Activated CD4-positive, alpha-beta T cell treated with anti-CD3 and anti-CD28 coated beads, Interleukin-2, amount 50 U/mL, for 4 hours (primary cell): ENCODE results near the gene NME5.
"Not testable (repeated sequence)": the region's sequence is repeated elsewhere in the genome, so short reads cannot be mapped to it uniquely, and the experiment has no call there.

Experiments used
- DNase-seq, 2 experiments: peaks; one replicate each; pipeline ENCODE4 v3.0.0-alpha.2; 2020

The NME5 gene

DNA sequence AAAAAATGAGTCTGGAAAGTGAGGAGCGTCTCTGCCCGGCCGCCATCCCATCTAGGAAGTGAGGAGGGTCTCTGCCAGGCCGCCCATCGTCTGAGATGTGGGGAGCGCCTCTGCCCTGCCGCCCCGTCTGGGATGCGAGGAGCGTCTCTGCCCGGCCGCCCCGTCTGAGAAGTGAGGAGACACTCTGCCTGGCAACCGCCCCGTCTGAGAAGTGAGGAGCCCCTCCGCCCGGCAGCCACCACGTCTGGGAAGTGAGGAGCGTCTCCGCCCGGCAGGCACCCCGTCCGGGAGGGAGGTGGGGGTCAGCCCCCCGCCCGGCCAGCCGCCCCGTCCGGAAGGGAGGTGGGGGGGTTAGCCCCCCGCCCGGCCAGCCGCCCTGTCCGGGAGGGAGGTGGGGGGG lies 69.2 kb downstream of the NME5 start:
- DNase-seq, result not testable (repeated sequence)

DNA sequence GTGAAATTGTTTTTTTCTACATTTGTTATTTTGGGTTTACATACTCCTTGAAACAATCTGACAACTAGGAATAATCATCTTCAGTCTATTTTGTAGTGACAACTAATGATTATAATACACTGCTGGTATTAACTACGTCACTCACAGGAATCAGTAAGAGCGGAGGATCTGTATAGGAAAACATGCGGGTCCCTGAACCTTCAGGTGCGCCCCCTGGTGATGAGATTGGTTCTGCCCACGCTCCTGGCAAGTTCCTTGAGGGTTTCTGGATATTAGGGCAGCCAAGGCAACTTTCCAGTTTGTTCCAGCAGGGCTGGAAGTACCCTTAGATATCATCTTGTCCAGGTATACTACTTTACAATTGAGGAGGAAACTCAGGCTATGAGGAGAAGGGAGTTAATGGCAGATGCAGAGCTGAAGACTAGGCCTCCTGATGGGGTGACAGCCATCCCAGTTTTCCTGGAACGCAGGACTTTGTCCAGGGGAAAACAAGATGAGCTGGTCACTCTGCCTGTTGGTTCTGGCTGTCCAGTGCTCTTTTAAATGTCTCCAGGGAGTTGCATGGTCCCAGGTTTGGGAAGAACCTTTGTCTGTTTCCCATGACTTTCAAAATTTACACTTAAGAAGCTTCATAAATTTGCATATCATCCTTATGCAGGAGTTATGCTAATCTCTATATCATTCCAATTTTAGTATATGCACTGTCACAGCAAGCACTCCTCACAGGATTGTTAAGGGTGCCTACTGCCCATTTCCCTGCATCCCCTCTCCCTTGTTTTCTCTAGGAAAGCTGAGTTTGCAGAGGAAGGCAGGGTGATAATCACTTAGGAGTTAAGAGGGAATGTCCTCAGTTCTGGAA lies 70.3 kb downstream of the NME5 start:
- peak; percentile 71 to 77 for DNase-seq

DNA sequence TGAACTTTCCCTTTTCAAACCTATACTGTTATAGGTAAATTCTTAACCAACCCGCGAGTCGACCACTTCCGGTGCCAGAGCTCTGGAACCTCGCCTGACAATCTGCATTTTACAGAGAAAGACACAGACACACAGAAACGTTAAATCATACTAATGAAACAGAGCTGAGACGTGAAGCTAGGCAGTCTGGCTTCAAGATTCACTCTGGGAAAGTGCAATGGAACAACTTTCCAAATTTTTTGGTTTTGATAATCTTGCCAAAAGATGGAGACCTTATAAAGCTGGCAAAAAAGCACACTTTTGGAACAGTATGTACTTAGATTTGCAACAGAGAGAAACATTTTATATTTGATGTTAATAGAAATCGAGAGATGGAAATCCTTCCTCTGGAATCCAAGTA lies 71.3 kb downstream of the NME5 start:
- no peak for DNase-seq
